ENCODE data around the gene AGAP3. TPM values are rescaled to one million over a fixed set of nuclear protein-coding genes. Genes with fewer than 3 reads are reported as not detected.

AGAP3 gene
- polyA plus RNA-seq, 1 of the 3 experiments (the other 2 are of a cell fraction) = 126 TPM

DNA sequence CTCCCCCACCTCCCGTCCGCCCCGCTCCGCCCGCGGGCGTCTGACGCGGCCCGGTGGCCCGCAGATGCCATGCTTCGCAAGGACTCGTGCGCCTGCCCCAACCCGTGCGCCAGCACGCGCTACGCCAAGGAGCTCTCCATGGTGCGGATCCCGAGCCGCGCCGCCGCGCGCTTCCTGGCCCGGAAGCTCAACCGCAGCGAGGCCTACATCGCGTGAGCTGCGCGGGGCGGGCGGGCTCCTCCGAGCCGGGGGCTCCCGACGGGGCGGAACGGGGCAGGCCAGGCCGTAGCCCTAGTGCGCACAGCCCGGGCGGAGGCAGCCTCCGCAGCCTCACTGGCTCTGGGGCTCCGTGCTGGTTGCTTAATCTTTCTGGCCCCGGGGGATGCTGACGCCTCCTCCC lies 35.2 kb upstream of the AGAP3 start:
- Histone ChIP-seq H4K20me1 (ENCODE audit: insufficient read depth) (no peaks in the 10 kb centered on the region), H3K27me3 (ENCODE audit: insufficient read depth) (no peaks in the 10 kb centered on the region), H3K9ac (no peak overlapping the region), H3K27ac (ENCODE audit: low read depth in 2 of 2, low read length in 1 of 2) (no peak overlapping the region), H3K4me1 (ENCODE audit: control insufficient read depth in 1 of 2, insufficient read depth in 2 of 2, low read depth in 1 of 2, low read length in 1 of 2) (peaks cover 13 to 34% of the 10 kb centered on the region in 2 experiments), H2AFZ (ENCODE audit: low read depth) (no peak overlapping the region), H3K4me2 (no peak overlapping the region), H3F3A (replicated peaks; ENCODE audit: insufficient read depth) (peaks cover 17% of the 10 kb centered on the region), H3K79me2 (ENCODE audit: insufficient read depth) (peaks cover 6% of the 10 kb centered on the region; the same call in 1 of the 2 replicates), H3K36me3 (replicated peaks in 1 of 2; ENCODE audit: control insufficient read depth in 1 of 2, insufficient read depth in 2 of 2, low read length in 1 of 2) (peaks cover 3 to 40% of the 10 kb centered on the region in 2 experiments), H3K4me3 (ENCODE audit: low read depth in 2 of 2, low read length in 1 of 2) (no peak overlapping the region), H3K9me3 (no peaks in the 10 kb centered on the region), H3K9me2 (no peaks in the 10 kb centered on the region)
- no peak for DNase-seq
- WGBS (ENCODE audit: low lambda C conversion rate) = 81% methylated on average over 7 of the region's 50 CpGs
- TF ChIP-seq, protein P1, sequence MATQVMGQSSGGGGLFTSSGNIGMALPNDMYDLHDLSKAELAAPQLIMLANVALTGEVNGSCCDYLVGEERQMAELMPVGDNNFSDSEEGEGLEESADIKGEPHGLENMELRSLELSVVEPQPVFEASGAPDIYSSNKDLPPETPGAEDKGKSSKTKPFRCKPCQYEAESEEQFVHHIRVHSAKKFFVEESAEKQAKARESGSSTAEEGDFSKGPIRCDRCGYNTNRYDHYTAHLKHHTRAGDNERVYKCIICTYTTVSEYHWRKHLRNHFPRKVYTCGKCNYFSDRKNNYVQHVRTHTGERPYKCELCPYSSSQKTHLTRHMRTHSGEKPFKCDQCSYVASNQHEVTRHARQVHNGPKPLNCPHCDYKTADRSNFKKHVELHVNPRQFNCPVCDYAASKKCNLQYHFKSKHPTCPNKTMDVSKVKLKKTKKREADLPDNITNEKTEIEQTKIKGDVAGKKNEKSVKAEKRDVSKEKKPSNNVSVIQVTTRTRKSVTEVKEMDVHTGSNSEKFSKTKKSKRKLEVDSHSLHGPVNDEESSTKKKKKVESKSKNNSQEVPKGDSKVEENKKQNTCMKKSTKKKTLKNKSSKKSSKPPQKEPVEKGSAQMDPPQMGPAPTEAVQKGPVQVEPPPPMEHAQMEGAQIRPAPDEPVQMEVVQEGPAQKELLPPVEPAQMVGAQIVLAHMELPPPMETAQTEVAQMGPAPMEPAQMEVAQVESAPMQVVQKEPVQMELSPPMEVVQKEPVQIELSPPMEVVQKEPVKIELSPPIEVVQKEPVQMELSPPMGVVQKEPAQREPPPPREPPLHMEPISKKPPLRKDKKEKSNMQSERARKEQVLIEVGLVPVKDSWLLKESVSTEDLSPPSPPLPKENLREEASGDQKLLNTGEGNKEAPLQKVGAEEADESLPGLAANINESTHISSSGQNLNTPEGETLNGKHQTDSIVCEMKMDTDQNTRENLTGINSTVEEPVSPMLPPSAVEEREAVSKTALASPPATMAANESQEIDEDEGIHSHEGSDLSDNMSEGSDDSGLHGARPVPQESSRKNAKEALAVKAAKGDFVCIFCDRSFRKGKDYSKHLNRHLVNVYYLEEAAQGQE (IDR thresholded peaks at IDR 0.05; ENCODE audit: low read depth, low read length) = peak; percentile 65; the same call in 1 of the 2 replicates
- no peak for TF ChIP-seq TAF1 (IDR thresholded peaks at IDR 0.05; ENCODE audit: borderline replicate concordance, low read depth, low read length)
- CTCF ChIA-PET = interaction anchor here (1.1 kb wide), 1 partner anchor 34 kb away, joined by 3 read pairs; no protein-coding TSS in a partner anchor
- POLR2A ChIA-PET = no interaction called here

DNA sequence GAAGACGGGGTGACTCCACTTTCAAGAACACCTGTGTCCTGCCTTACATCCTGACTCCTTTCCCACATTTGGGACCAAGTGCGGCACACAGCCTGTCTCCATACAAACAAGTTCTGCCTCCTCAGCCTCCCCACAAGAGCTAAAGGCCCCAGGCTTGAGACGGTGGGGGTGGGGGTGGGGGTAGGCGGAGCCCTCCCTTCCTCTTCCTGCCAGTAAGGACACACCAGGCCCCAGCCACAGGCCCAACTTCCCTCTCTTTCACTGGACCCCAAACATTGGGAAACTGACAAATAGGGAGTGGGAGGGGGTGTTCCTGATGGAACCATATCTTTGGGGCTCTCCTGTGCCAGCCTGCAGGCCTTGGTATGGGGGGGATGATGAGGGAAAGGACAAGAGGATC lies 33.2 kb upstream of the AGAP3 start:
- DNase-seq = no peak
- no peaks in the 10 kb centered on the region for H3K9me3 ChIP-seq
- POLR2A ChIA-PET = no interaction called here
- no peak overlapping the region for H3K27ac ChIP-seq (ENCODE audit: low read depth in 2 of 2, low read length in 1 of 2)
- H3K4me1 ChIP-seq (ENCODE audit: control insufficient read depth in 1 of 2, insufficient read depth in 2 of 2, low read depth in 1 of 2, low read length in 1 of 2) = peaks cover 4 to 25% of the 10 kb centered on the region in 2 experiments; a peak in 2 of 4 replicates
- H3K27me3 ChIP-seq (ENCODE audit: insufficient read depth) = no peaks in the 10 kb centered on the region
- no peak overlapping the region for H3K4me2 ChIP-seq
- no peaks in the 10 kb centered on the region for H4K20me1 ChIP-seq (ENCODE audit: insufficient read depth)
- no peak overlapping the region for H3K4me3 ChIP-seq (ENCODE audit: low read depth in 2 of 2, low read length in 1 of 2)
- peaks cover 3% of the 10 kb centered on the region for H3F3A ChIP-seq (replicated peaks; ENCODE audit: insufficient read depth)
- CTCF ChIA-PET = interaction anchor here (0.7 to 1.3 kb wide), 2 partner anchors 32 to 740 kb away, joined by 3 to 4 read pairs; no protein-coding TSS in a partner anchor
- H3K36me3 ChIP-seq (replicated peaks in 1 of 2; ENCODE audit: control insufficient read depth in 1 of 2, insufficient read depth in 2 of 2, low read length in 1 of 2) = peaks cover 3 to 40% of the 10 kb centered on the region in 2 experiments
- no peak overlapping the region for H2AFZ ChIP-seq (ENCODE audit: low read depth)
- H3K9ac ChIP-seq = no peak overlapping the region
- H3K9me2 ChIP-seq = no peaks in the 10 kb centered on the region
- no peak for TF ChIP-seq RAD21 (IDR thresholded peaks at IDR 0.05; ENCODE audit: low read length)
- TF ChIP-seq TCF12 (IDR thresholded peaks at IDR 0.05) = no peak
- no peak for TF ChIP-seq EZH2phosphoT487 (IDR thresholded peaks at IDR 0.05; ENCODE audit: borderline replicate concordance, low read depth)
- no peak for TF ChIP-seq RFX5 (IDR thresholded peaks at IDR 0.05; ENCODE audit: low read length)
- TF ChIP-seq FOXJ3 (CRISPR knock-in tag; IDR thresholded peaks at IDR 0.05) = no peak
- 88% methylated on average over 4 of the region's 4 CpGs for WGBS (ENCODE audit: low lambda C conversion rate)
- H3K79me2 ChIP-seq (ENCODE audit: insufficient read depth) = peaks cover 19% of the 10 kb centered on the region

Data from SK-N-SH (cell line).